Lower leg skin (tissue), 4 donors: ENCODE measurements around the gene F8. TPM values are rescaled to one million over a fixed set of nuclear protein-coding genes. Genes with fewer than 3 reads are reported as not detected.

Experiments used
- DNase-seq, 2 donors: peaks; one replicate each; pipeline ENCODE4 v3.0.0-alpha.2; 2019; ENCODE audit warnings: low spot score in 2 of 2
- H3K4me3 ChIP-seq: fragments of 200-600 bp; sonication (generic); 2 replicates; pipeline ENCODE4 v1.5.1; 2017; ENCODE audit warnings: mild to moderate bottlenecking, low read depth; ENCODE audit not compliant: poor library complexity, severe bottlenecking
- POLR2A ChIP-seq, 2 donors: fragments of 450-650 bp; IDR thresholded peaks; one replicate each; pipeline ENCODE4 v1.6.1; 2016 to 2017; ENCODE audit warnings: antibody characterized with exemption in 2 of 2, mild to moderate bottlenecking in 1 of 2, moderate library complexity in 1 of 2
- WGBS, 2 donors: methylation state at CpG; one replicate each; pipeline ENCODE4 v1.1.5; 2018; 5-methylcytosine and 5-hydroxymethylcytosine counted together
- intact Hi-C: fragments of 100-400 bp; cut with DNase I; formaldehyde crosslinking; loops from one replicate; pipeline ENCODE4 v1.15.0; 2023; ENCODE audit warnings: low total_unique reads
- total RNA-seq, 4 donors: library from RNA; depleted of rRNA; stranded (reverse); fragments of >200 nt; gene quantifications; one replicate each; pipeline ENCODE4 v1.1.0, GENCODE V29; 2016
- TF ChIP-seq, protein P1 (sequence below), 3 donors: fragments of 450-650 bp; IDR thresholded peaks; one replicate each; pipeline ENCODE4 v1.5.1; 2016; ENCODE audit warnings: antibody characterized with exemption in 3 of 3, mild to moderate bottlenecking in 3 of 3, moderate library complexity in 2 of 3

F8 gene
- total RNA-seq, 4 donors from 2014 or later: 2.0 to 7.3 (median 7.0) TPM

DNA sequence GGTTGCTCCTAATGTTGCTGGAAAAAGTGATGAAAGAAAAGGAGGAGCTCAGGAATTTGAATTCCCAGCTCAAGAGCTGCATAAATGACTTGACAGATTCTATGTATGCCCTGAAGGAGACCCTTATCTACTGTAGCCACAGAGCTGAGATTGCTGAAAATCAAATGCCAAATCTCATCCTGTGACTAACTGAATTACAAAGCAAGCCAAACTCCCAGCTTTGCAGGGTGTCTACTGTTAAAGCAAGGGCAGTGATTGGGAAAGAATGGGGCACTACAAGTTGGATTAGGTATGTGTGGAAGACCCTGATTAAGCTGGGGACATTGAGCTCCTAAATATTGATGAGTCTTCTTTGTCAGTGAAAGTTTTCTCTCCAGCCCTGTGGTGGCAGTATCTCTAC lies 167.3 kb downstream of the F8 start:
- no peak for DNase-seq
- intact Hi-C loops: no loop called here
- no peak for TF ChIP-seq POLR2A (IDR thresholded peaks at IDR 0.05)
- TF ChIP-seq, protein P1, sequence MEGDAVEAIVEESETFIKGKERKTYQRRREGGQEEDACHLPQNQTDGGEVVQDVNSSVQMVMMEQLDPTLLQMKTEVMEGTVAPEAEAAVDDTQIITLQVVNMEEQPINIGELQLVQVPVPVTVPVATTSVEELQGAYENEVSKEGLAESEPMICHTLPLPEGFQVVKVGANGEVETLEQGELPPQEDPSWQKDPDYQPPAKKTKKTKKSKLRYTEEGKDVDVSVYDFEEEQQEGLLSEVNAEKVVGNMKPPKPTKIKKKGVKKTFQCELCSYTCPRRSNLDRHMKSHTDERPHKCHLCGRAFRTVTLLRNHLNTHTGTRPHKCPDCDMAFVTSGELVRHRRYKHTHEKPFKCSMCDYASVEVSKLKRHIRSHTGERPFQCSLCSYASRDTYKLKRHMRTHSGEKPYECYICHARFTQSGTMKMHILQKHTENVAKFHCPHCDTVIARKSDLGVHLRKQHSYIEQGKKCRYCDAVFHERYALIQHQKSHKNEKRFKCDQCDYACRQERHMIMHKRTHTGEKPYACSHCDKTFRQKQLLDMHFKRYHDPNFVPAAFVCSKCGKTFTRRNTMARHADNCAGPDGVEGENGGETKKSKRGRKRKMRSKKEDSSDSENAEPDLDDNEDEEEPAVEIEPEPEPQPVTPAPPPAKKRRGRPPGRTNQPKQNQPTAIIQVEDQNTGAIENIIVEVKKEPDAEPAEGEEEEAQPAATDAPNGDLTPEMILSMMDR (IDR thresholded peaks at IDR 0.05): no peak

GRCh38 chrX:154850957-154851611 lies 171.4 kb downstream of the F8 start:
- WGBS, 2 donors: 77 to 95% methylated on average over 1 of the region's 1 CpG
- no peak for DNase-seq
- no peak overlapping the region for H3K4me3 ChIP-seq
- TF ChIP-seq, protein P1 (IDR thresholded peaks at IDR 0.05): no peak
- no peak for TF ChIP-seq POLR2A (IDR thresholded peaks at IDR 0.05)
- intact Hi-C loops: no loop called here

More for the DNA sequence above, 167.3 kb downstream of the F8 start:
- no peak overlapping the region for H3K4me3 ChIP-seq

DNA sequence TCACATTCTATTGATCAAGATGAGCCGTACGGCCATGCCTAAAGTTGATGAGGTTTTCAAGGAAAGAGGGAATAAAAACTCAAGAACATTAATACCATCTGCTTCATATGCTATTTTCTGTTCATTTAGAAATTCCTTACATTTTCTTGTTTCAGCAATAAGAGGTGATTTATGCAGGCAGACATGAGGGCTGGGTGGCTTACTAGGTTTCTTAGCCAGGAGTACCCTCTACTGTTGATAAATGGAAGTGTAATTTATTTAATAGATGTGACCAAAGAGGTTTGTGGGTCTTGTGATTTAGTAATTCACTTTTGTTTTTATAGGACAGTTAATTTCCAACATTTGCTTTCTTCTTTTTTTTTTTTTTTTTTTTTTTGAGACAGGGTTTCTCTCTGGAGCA lies 181.7 kb downstream of the F8 start:
- intact Hi-C loops: no loop called here
- H3K4me3 ChIP-seq: no peak overlapping the region
- WGBS, 2 donors: 75 to 86% methylated on average over 2 of the region's 2 CpGs
- no peak for TF ChIP-seq POLR2A (IDR thresholded peaks at IDR 0.05)
- TF ChIP-seq, protein P1 (IDR thresholded peaks at IDR 0.05): peak in 1 of 3 donors; percentile 25
- DNase-seq: no peak

- H3K4me3 ChIP-seq: no peak overlapping the region
- no peak for DNase-seq
- 74 to 76% methylated on average over 1 of the region's 1 CpG for WGBS, 2 donors
- intact Hi-C loops: no loop called here
- TF ChIP-seq, protein P1 (IDR thresholded peaks at IDR 0.05): no peak
- no peak for TF ChIP-seq POLR2A (IDR thresholded peaks at IDR 0.05)
Observed at GRCh38 chrX:154836163-154836562, 186.4 kb downstream of the F8 start.

GRCh38 chrX:154834562-154834961 lies 188.0 kb downstream of the F8 start, which contains the start of gene SMIM9:
Gene SMIM9, minus strand, starts transcription at chrX:154834662. Its CDS starts 3,806 bp downstream, at chrX:154830856.
- WGBS, 2 donors: 73 to 86% methylated on average over 3 of the region's 3 CpGs
- intact Hi-C loops: no loop called here
- TF ChIP-seq, protein P1 (IDR thresholded peaks at IDR 0.05): no peak
- no peak for TF ChIP-seq POLR2A (IDR thresholded peaks at IDR 0.05)
- DNase-seq: no peak
- H3K4me3 ChIP-seq: no peak within 1 kb of the TSS
